Fibroblast of mammary gland (primary cell): Measurements from ENCODE around the gene PTK7.

ENCODE experiments used
- DNase-seq: peaks from one replicate; pipeline ENCODE4 v3.0.0-alpha.2; 2010; ENCODE audit warnings: low read depth
- H3K4me3 ChIP-seq: 2 replicates; pipeline ENCODE4 v1.5.1; 2011; ENCODE audit warnings: low read depth, mild to moderate bottlenecking, low read length, moderate library complexity; ENCODE audit not compliant: control insufficient read depth
- CTCF ChIP-seq: conservative IDR thresholded peaks from 2 replicates; pipeline ENCODE4 v1.5.1; 2011; ENCODE audit warnings: low read depth, low read length, inconsistent platforms; ENCODE audit not compliant: control insufficient read depth, insufficient read depth

Gene PTK7

GRCh38 chr6:43092635-43093034, 16.5 kb downstream of the PTK7 start:
- TF ChIP-seq CTCF: no peak
- DNase-seq: no peak
- no peak overlapping the region for H3K4me3 ChIP-seq

DNA sequence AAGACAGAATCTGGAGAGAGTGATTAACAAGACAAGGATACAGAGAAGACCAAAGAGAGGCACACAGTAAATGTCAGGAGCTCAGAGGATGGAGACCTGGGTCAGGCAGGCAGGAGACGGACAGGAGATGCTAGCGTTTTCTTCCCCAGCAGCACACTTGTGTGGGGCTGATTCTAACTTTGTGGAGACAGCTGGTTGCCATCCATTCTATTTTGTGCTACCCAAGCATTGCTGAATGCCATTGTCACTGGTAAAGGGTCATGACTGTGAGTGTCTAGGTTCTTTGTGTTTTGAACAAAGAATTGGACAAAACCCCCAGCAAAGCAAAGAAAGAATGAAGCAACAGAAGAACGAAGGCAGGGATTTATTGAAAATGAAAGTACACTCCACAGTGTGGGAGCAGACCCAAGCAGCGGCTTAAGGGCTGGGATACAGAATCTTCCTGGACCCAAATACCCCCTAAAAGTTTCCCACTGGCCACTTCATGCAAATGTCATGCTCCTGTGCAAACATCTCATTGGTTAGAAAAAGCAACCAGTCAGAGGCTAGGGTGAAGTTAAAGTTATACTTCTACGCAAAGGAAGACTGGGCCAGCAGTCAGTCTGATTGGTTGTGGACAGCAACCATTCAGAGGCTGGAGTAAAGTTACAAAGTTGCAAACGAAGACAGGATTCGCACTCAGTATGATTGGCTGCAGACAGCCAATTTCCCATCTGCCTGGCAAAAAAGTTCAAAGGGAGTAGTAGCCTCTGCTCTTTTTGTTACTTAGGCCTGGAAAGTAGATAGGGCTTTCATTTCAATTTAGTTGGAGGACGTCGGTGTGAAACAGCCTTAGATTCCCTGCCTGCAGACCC, 17.5 kb downstream of the PTK7 start:
- H3K4me3 ChIP-seq: peak overlapping the region; percentile 41
- no peak for TF ChIP-seq CTCF
- DNase-seq: peak; percentile 94

GRCh38 chr6:43095939-43096338, 19.8 kb downstream of the PTK7 start:
- no peak for DNase-seq
- no peak overlapping the region for H3K4me3 ChIP-seq
- TF ChIP-seq CTCF: no peak

DNA sequence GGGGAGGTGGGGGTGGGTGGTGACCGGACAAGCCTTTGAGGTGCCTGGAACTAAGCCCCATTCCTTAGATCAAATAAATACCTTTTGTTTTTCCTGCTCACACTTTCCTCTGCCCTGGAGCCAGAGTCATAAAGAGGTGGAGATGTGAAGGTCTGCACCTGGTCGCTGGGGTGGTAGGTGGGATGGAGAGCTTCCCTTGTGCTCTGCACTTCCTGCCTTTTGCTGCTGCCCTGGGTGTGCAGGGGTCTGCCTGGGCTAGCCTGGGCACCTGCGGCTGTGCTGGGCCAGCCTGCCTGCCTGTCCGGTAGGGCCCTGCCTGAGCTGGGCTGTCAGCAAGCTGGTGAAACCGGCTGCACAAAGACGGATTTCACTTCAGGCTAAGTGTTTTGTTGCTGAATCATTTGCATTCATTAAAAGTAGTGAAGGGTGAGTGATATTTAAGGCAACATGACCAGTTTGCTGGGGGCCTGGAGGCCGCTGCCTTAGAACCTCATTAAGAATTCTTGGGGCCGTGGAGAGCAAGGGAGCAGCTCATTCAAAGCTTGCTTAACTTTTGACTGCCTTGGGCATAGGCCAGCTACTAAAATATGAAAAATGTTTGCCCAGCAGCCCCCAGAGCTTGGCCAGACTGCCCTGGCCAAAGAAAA, 20.5 kb downstream of the PTK7 start:
- peak; percentile 80 for DNase-seq
- no peak overlapping the region for H3K4me3 ChIP-seq
- TF ChIP-seq CTCF: no peak

GRCh38 chr6:43097098-43097489, 21.0 kb downstream of the PTK7 start:
- DNase-seq: no peak

GRCh38 chr6:43097502-43097901, 21.4 kb downstream of the PTK7 start:
- H3K4me3 ChIP-seq: no peak overlapping the region
- DNase-seq: no peak
- no peak for TF ChIP-seq CTCF

More at GRCh38 chr6:43097098-43097489, 21.0 kb downstream of the PTK7 start:
- no peak overlapping the region for H3K4me3 ChIP-seq
- TF ChIP-seq CTCF: no peak
